Memory B cell (primary cell): ENCODE measurements around the gene FNDC3B.
A peak's percentile ranks its signal among the peaks of the same experiment; 100 is the strongest.
"Not testable (repeated sequence)": the region's sequence is repeated elsewhere in the genome, so short reads cannot be mapped to it uniquely, and the experiment has no call there.

Source experiments
- ATAC-seq: fragments of 150-1000 bp; cut with Tn5 transposase; 2 replicates; pipeline ENCODE4 v1.10.0; 2021; ENCODE audit warnings: low read depth, mild to moderate bottlenecking, moderate library complexity
- DNase-seq, 2 donors: peaks; one replicate each; pipeline ENCODE4 v3.0.0; 2022; ENCODE audit warnings: low spot score in 2 of 2
- H3K27ac Mint-ChIP-seq: one replicate; pipeline ENCODE4 v1.8.0; 2022; ENCODE audit warnings: mild to moderate bottlenecking, moderate library complexity, mixed read lengths
- H3K27me3 Mint-ChIP-seq: one replicate; pipeline ENCODE4 v1.8.0; 2022; ENCODE audit warnings: mixed read lengths
- H3K36me3 Mint-ChIP-seq: one replicate; pipeline ENCODE4 v1.8.0; 2022; ENCODE audit warnings: mild to moderate bottlenecking, mixed read lengths
- H3K4me1 Mint-ChIP-seq: one replicate; pipeline ENCODE4 v1.8.0; 2022; ENCODE audit warnings: mixed read lengths
- H3K4me3 Mint-ChIP-seq: one replicate; pipeline ENCODE4 v1.8.0; 2022; ENCODE audit warnings: mild to moderate bottlenecking, moderate library complexity, mixed read lengths
- H3K9me3 Mint-ChIP-seq: one replicate; pipeline ENCODE4 v1.8.0; 2022; ENCODE audit warnings: mixed read lengths

The FNDC3B gene

GRCh38 chr3:172039436-172040077 lies at the start of gene FNDC3B:
Gene FNDC3B (plus strand): TSS chr3:172039578. CDS start chr3:172112480, 72,902 bp downstream.
- H3K4me1 Mint-ChIP-seq, result peaks cover 6% of the 10 kb centered on the region
- peak within 1 kb of the TSS; percentile 100 for H3K4me3 Mint-ChIP-seq
- H3K9me3 Mint-ChIP-seq, result no peaks in the 10 kb centered on the region
- peak within 1 kb of the TSS; percentile 100 for H3K27ac Mint-ChIP-seq
- H3K36me3 Mint-ChIP-seq, result peaks cover 2% of the 10 kb centered on the region
- ATAC-seq (peak; percentile 94), DNase-seq (peak; percentile 90 to 96)
- H3K27me3 Mint-ChIP-seq, result peaks cover 5% of the 10 kb centered on the region

- H3K36me3 Mint-ChIP-seq, H3K4me3 Mint-ChIP-seq, H3K4me1 Mint-ChIP-seq, ATAC-seq, H3K27me3 Mint-ChIP-seq, DNase-seq, H3K9me3 Mint-ChIP-seq, H3K27ac Mint-ChIP-seq: not testable (repeated sequence)
These were observed 49.1 kb upstream of the FNDC3B start for GRCh38 chr3:171990239-171990638.

- peaks cover 3% of the 10 kb centered on the region for H3K9me3 Mint-ChIP-seq
- DNase-seq (no peak), ATAC-seq (no peak)
- H3K4me1 Mint-ChIP-seq, result no peaks in the 10 kb centered on the region
- H3K4me3 Mint-ChIP-seq, result no peak overlapping the region
- H3K27me3 Mint-ChIP-seq, result peaks cover 6% of the 10 kb centered on the region
- no peak overlapping the region for H3K27ac Mint-ChIP-seq
- no peaks in the 10 kb centered on the region for H3K36me3 Mint-ChIP-seq
These were observed 48.2 kb upstream of the FNDC3B start for GRCh38 chr3:171991166-171991565.

GRCh38 chr3:171994646-171995428 lies 44.5 kb upstream of the FNDC3B start:
- no peaks in the 10 kb centered on the region for H3K4me1 Mint-ChIP-seq
- DNase-seq (no peak), ATAC-seq (no peak)
- peaks cover 7% of the 10 kb centered on the region for H3K9me3 Mint-ChIP-seq
- H3K36me3 Mint-ChIP-seq, result no peaks in the 10 kb centered on the region
- no peak overlapping the region for H3K4me3 Mint-ChIP-seq
- peaks cover 7% of the 10 kb centered on the region for H3K27me3 Mint-ChIP-seq
- H3K27ac Mint-ChIP-seq, result no peak overlapping the region

GRCh38 chr3:171995486-171995885 lies 43.9 kb upstream of the FNDC3B start:
- no peaks in the 10 kb centered on the region for H3K36me3 Mint-ChIP-seq
- ATAC-seq (no peak), DNase-seq (no peak)
- H3K9me3 Mint-ChIP-seq, result peaks cover 5% of the 10 kb centered on the region
- no peaks in the 10 kb centered on the region for H3K4me1 Mint-ChIP-seq
- H3K27me3 Mint-ChIP-seq, result peaks cover 4% of the 10 kb centered on the region
- H3K4me3 Mint-ChIP-seq, result no peak overlapping the region
- no peak overlapping the region for H3K27ac Mint-ChIP-seq

GRCh38 chr3:171996178-171996817 lies 43.1 kb upstream of the FNDC3B start:
- Mint-ChIP-seq H3K9me3 (peaks cover 5% of the 10 kb centered on the region), H3K27ac (no peak overlapping the region), H3K27me3 (peaks cover 4% of the 10 kb centered on the region), H3K4me1 (no peaks in the 10 kb centered on the region), H3K36me3 (no peaks in the 10 kb centered on the region), H3K4me3 (no peak overlapping the region)
- ATAC-seq (no peak), DNase-seq (no peak)

- not testable (repeated sequence) for H3K36me3 Mint-ChIP-seq, H3K27me3 Mint-ChIP-seq, H3K27ac Mint-ChIP-seq, H3K4me1 Mint-ChIP-seq, H3K4me3 Mint-ChIP-seq, H3K9me3 Mint-ChIP-seq, DNase-seq, ATAC-seq
These were observed 40.6 kb upstream of the FNDC3B start for GRCh38 chr3:171998731-171999130.

- H3K27ac Mint-ChIP-seq, H3K27me3 Mint-ChIP-seq, H3K36me3 Mint-ChIP-seq, H3K4me3 Mint-ChIP-seq, ATAC-seq, DNase-seq, H3K9me3 Mint-ChIP-seq, H3K4me1 Mint-ChIP-seq: not testable (repeated sequence)
These were observed 37.8 kb upstream of the FNDC3B start for GRCh38 chr3:172001616-172002015.

GRCh38 chr3:172002512-172003078 lies 36.8 kb upstream of the FNDC3B start:
- Mint-ChIP-seq H3K27ac (no peak overlapping the region), H3K36me3 (no peaks in the 10 kb centered on the region), H3K4me1 (no peaks in the 10 kb centered on the region), H3K9me3 (no peaks in the 10 kb centered on the region), H3K27me3 (peaks cover 2% of the 10 kb centered on the region), H3K4me3 (no peak overlapping the region)
- ATAC-seq (no peak), DNase-seq (no peak)

GRCh38 chr3:172003146-172003545 lies 36.2 kb upstream of the FNDC3B start:
- H3K4me3 Mint-ChIP-seq, result no peak overlapping the region
- ATAC-seq (no peak), DNase-seq (no peak)
- no peaks in the 10 kb centered on the region for H3K36me3 Mint-ChIP-seq
- H3K27me3 Mint-ChIP-seq, result peaks cover 2% of the 10 kb centered on the region
- H3K27ac Mint-ChIP-seq, result no peak overlapping the region
- no peaks in the 10 kb centered on the region for H3K9me3 Mint-ChIP-seq
- no peaks in the 10 kb centered on the region for H3K4me1 Mint-ChIP-seq

GRCh38 chr3:172007065-172007370 lies 32.4 kb upstream of the FNDC3B start:
- H3K4me1 Mint-ChIP-seq, result no peaks in the 10 kb centered on the region
- no peak for ATAC-seq
- H3K36me3 Mint-ChIP-seq, result no peaks in the 10 kb centered on the region
- no peak for DNase-seq
- no peak overlapping the region for H3K4me3 Mint-ChIP-seq
- no peak overlapping the region for H3K27ac Mint-ChIP-seq
- H3K9me3 Mint-ChIP-seq, result no peaks in the 10 kb centered on the region
- peaks cover 6% of the 10 kb centered on the region for H3K27me3 Mint-ChIP-seq

- H3K4me1 Mint-ChIP-seq, result no peaks in the 10 kb centered on the region
- no peak for DNase-seq
These were observed 29.6 kb upstream of the FNDC3B start for GRCh38 chr3:172009803-172010202.

GRCh38 chr3:172012775-172013174 lies 26.6 kb upstream of the FNDC3B start:
- Mint-ChIP-seq H3K9me3 (no peaks in the 10 kb centered on the region), H3K4me3 (no peak overlapping the region), H3K36me3 (no peaks in the 10 kb centered on the region), H3K27ac (no peak overlapping the region), H3K4me1 (no peaks in the 10 kb centered on the region), H3K27me3 (peaks cover 13% of the 10 kb centered on the region)
- no peak for DNase-seq
- ATAC-seq, result no peak

More at GRCh38 chr3:172009803-172010202, 29.6 kb upstream of the FNDC3B start:
- H3K27ac Mint-ChIP-seq, result no peak overlapping the region
- no peak for ATAC-seq
- peaks cover 9% of the 10 kb centered on the region for H3K27me3 Mint-ChIP-seq
- no peak overlapping the region for H3K4me3 Mint-ChIP-seq
- no peaks in the 10 kb centered on the region for H3K36me3 Mint-ChIP-seq
- no peaks in the 10 kb centered on the region for H3K9me3 Mint-ChIP-seq

GRCh38 chr3:172014145-172014544 lies 25.2 kb upstream of the FNDC3B start:
- H3K4me1 Mint-ChIP-seq, result no peaks in the 10 kb centered on the region
- no peak for DNase-seq
- no peak for ATAC-seq
- peaks cover 13% of the 10 kb centered on the region for H3K27me3 Mint-ChIP-seq
- H3K27ac Mint-ChIP-seq, result no peak overlapping the region
- no peaks in the 10 kb centered on the region for H3K9me3 Mint-ChIP-seq
- H3K4me3 Mint-ChIP-seq, result no peak overlapping the region
- H3K36me3 Mint-ChIP-seq, result no peaks in the 10 kb centered on the region
